Hepatocyte (in vitro differentiated cells): ENCODE results near the gene TPX2.

Experiments used
- EZH2 ChIP-seq: fragments of 200-600 bp; sonication (generic); IDR thresholded peaks from 2 replicates; pipeline ENCODE4 v1.6.1; 2016; ENCODE audit warnings: antibody characterized with exemption, mild to moderate bottlenecking, borderline replicate concordance
- TF ChIP-seq, protein P1 (sequence below): fragments of 200-600 bp; sonication (generic); IDR thresholded peaks from 2 replicates; pipeline ENCODE4 v1.5.1; 2016; ENCODE audit warnings: antibody characterized with exemption, mild to moderate bottlenecking; ENCODE audit not compliant: poor library complexity

DNA sequence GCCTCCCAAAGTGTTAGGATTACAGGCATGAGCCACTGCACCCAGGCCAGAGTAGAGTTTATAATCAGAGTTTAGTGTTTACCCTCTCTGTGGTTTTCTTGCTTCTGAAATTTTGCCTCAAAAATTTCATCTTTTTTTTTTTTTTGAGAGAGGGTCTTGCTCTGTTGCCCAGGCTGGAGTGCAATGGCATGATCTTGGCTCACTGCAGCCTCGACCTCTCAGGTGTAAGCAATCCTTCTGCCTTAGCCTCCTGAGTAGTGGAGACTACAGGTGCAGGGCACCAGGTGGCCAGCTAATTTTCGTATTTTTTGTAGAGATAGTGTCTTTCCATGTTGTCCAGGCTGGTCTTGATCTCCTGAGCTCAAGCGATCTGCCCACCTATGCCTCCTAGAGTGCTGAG is 28.7 kb downstream of the TPX2 start:
- TF ChIP-seq, protein P1, sequence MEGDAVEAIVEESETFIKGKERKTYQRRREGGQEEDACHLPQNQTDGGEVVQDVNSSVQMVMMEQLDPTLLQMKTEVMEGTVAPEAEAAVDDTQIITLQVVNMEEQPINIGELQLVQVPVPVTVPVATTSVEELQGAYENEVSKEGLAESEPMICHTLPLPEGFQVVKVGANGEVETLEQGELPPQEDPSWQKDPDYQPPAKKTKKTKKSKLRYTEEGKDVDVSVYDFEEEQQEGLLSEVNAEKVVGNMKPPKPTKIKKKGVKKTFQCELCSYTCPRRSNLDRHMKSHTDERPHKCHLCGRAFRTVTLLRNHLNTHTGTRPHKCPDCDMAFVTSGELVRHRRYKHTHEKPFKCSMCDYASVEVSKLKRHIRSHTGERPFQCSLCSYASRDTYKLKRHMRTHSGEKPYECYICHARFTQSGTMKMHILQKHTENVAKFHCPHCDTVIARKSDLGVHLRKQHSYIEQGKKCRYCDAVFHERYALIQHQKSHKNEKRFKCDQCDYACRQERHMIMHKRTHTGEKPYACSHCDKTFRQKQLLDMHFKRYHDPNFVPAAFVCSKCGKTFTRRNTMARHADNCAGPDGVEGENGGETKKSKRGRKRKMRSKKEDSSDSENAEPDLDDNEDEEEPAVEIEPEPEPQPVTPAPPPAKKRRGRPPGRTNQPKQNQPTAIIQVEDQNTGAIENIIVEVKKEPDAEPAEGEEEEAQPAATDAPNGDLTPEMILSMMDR = no peak
- no peak for TF ChIP-seq EZH2
